ENCODE results near the gene PLEKHF1.
A peak's percentile ranks its signal among the peaks of the same experiment; 100 is the strongest.

Gene PLEKHF1

GRCh38 chr19:29677001-29677817 is 11.9 kb downstream of the PLEKHF1 start:
- DNase-seq (ENCODE audit: low read depth in 4 of 4, low spot score in 1 of 4): no peak

GRCh38 chr19:29678484-29679106 is 13.3 kb downstream of the PLEKHF1 start:
- no peak for DNase-seq (ENCODE audit: low read depth in 4 of 4, low spot score in 1 of 4)

GRCh38 chr19:29679598-29680210 is 14.4 kb downstream of the PLEKHF1 start:
- DNase-seq (ENCODE audit: low read depth in 4 of 4, low spot score in 1 of 4): no peak

- peak; percentile 56 to 76 (median 66) for DNase-seq (ENCODE audit: low read depth in 4 of 4, low spot score in 1 of 4)
Observed at GRCh38 chr19:29680447-29680846, 15.2 kb downstream of the PLEKHF1 start.

- no peak for DNase-seq (ENCODE audit: low read depth in 4 of 4, low spot score in 1 of 4)
Observed at GRCh38 chr19:29680937-29681336, 15.7 kb downstream of the PLEKHF1 start.

GRCh38 chr19:29681422-29682235 is 16.4 kb downstream of the PLEKHF1 start:
- no peak for DNase-seq (ENCODE audit: low read depth in 4 of 4, low spot score in 1 of 4)

GRCh38 chr19:29682236-29682895 is 17.1 kb downstream of the PLEKHF1 start:
- no peak for DNase-seq (ENCODE audit: low read depth in 4 of 4, low spot score in 1 of 4)

- DNase-seq (ENCODE audit: low read depth in 4 of 4, low spot score in 1 of 4): no peak
Observed at GRCh38 chr19:29683009-29683408, 17.7 kb downstream of the PLEKHF1 start.

GRCh38 chr19:29685326-29685725 is 20.1 kb downstream of the PLEKHF1 start:
- no peak for DNase-seq (ENCODE audit: low read depth in 4 of 4, low spot score in 1 of 4)

GRCh38 chr19:29686285-29686805 is 21.1 kb downstream of the PLEKHF1 start:
- DNase-seq (ENCODE audit: low read depth in 4 of 4, low spot score in 1 of 4): no peak

GRCh38 chr19:29687244-29687896 is 22.1 kb downstream of the PLEKHF1 start:
- no peak for DNase-seq (ENCODE audit: low read depth in 4 of 4, low spot score in 1 of 4)

GRCh38 chr19:29687897-29688728 is 22.9 kb downstream of the PLEKHF1 start:
- DNase-seq (ENCODE audit: low read depth in 4 of 4, low spot score in 1 of 4): no peak

GRCh38 chr19:29690842-29691241 is 25.6 kb downstream of the PLEKHF1 start:
- DNase-seq (ENCODE audit: low read depth in 4 of 4, low spot score in 1 of 4): no peak

- DNase-seq (ENCODE audit: low read depth in 4 of 4, low spot score in 1 of 4): no peak
Observed at GRCh38 chr19:29694161-29694560, 28.9 kb downstream of the PLEKHF1 start.

GRCh38 chr19:29694669-29695627 is 29.7 kb downstream of the PLEKHF1 start:
- peak; percentile 63 to 74 (median 73) for DNase-seq (ENCODE audit: low read depth in 4 of 4, low spot score in 1 of 4)

GRCh38 chr19:29695765-29696564 is 30.7 kb downstream of the PLEKHF1 start:
- DNase-seq (ENCODE audit: low read depth in 4 of 4, low spot score in 1 of 4): no peak

GRCh38 chr19:29696565-29696846 is 31.2 kb downstream of the PLEKHF1 start:
- DNase-seq (ENCODE audit: low read depth in 4 of 4, low spot score in 1 of 4): no peak
